ENCODE data around the gene PBRM1. TPM values are rescaled to one million over a fixed set of nuclear protein-coding genes. Genes with fewer than 3 reads are reported as not detected.

PBRM1 gene
- total RNA-seq, 1 experiment from 2014 or later, result 40.0 TPM

- no peaks in the 10 kb centered on the region for H3K27me3 ChIP-seq (ENCODE audit: insufficient read depth, low read length)
- no peak overlapping the region for H3K9ac ChIP-seq (ENCODE audit: low read length)
- no peak overlapping the region for H3K4me2 ChIP-seq (ENCODE audit: low read length)
- TF ChIP-seq EGR1 (IDR thresholded peaks at IDR 0.05; ENCODE audit: low read depth) (no peak), POLR2A (IDR thresholded peaks at IDR 0.05; ENCODE audit: borderline replicate concordance, extremely low read depth, insufficient read depth, insufficient read length) (no peak), ZBTB33 (IDR thresholded peaks at IDR 0.05; ENCODE audit: extremely low read depth, insufficient replicate concordance, low read length) (no peak), CBX3 (IDR thresholded peaks at IDR 0.05; ENCODE audit: low read depth) (no peak), RAD21 (IDR thresholded peaks at IDR 0.05; ENCODE audit: low read depth) (no peak), JUND (IDR thresholded peaks at IDR 0.05) (no peak), ZNF274 (IDR thresholded peaks at IDR 0.05; ENCODE audit: low read depth, low read length) (no peak), ELF1 (IDR thresholded peaks at IDR 0.05; ENCODE audit: borderline replicate concordance, low read depth) (no peak), REST (IDR thresholded peaks at IDR 0.05; ENCODE audit: low read depth) (no peak), SP1 (IDR thresholded peaks at IDR 0.05; ENCODE audit: low read depth) (no peak), FOSL1 (IDR thresholded peaks at IDR 0.05; ENCODE audit: low read depth) (no peak), ZFX (IDR thresholded peaks at IDR 0.05) (no peak), CEBPB (IDR thresholded peaks at IDR 0.05; ENCODE audit: low read depth) (no peak), EZH2 (IDR thresholded peaks at IDR 0.05) (no peak), YY1 (IDR thresholded peaks at IDR 0.05; ENCODE audit: extremely low read depth, insufficient replicate concordance, low read depth, low read length) (no peak)
- TF ChIP-seq, protein P1, sequence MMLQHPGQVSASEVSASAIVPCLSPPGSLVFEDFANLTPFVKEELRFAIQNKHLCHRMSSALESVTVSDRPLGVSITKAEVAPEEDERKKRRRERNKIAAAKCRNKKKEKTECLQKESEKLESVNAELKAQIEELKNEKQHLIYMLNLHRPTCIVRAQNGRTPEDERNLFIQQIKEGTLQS (IDR thresholded peaks at IDR 0.05), result no peak
- TF ChIP-seq, protein P2, sequence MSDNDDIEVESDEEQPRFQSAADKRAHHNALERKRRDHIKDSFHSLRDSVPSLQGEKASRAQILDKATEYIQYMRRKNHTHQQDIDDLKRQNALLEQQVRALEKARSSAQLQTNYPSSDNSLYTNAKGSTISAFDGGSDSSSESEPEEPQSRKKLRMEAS (IDR thresholded peaks at IDR 0.05), result no peak
- CTCF ChIA-PET, result no interaction called here
- H3K9me2 ChIP-seq (ENCODE audit: insufficient read depth), result no peaks in the 10 kb centered on the region
- H2AFZ ChIP-seq (ENCODE audit: low read depth, low read length, poor library complexity, severe bottlenecking), result no peak overlapping the region
- H3K36me3 ChIP-seq (ENCODE audit: control insufficient read depth in 1 of 2, insufficient read depth in 2 of 2, low read length in 2 of 2), result peaks cover 18 to 30% of the 10 kb centered on the region in 2 experiments; a peak in 3 of 4 replicates
- H3K79me2 ChIP-seq (ENCODE audit: insufficient read depth, low read length), result no peaks in the 10 kb centered on the region
- intact Hi-C loops (cut with micrococcal nuclease), result no loop called here
- ATAC-seq, result no peak
- H3K4me3 ChIP-seq (replicated peaks in 1 of 2; ENCODE audit: low read depth in 1 of 2, low read length in 2 of 2), result no peak overlapping the region
- DNase-seq (ENCODE audit: low read depth, low spot score), result no peak
- H3K4me1 ChIP-seq (ENCODE audit: control insufficient read depth in 1 of 2, insufficient read depth in 2 of 2, low read length in 2 of 2), result no peaks in the 10 kb centered on the region
- no TSS peak for BruUV-seq (replicated peaks)
- RAD21 ChIA-PET (ENCODE audit: low non-redundant PET in 1 of 2, low total read pairs in 2 of 2, uncharacterized antibody in 2 of 2, unreplicated experiment in 2 of 2), result no interaction called here
- no peaks in the 10 kb centered on the region for H3K9me3 ChIP-seq (ENCODE audit: control insufficient read depth in 1 of 2, insufficient read depth in 1 of 2, low read depth in 1 of 2, low read length in 2 of 2)
- POLR2A ChIA-PET, result no interaction called here
- H4K20me1 ChIP-seq (ENCODE audit: insufficient read depth), result no peaks in the 10 kb centered on the region; the same call in 1 of the 2 replicates
- no peak overlapping the region for H3K27ac ChIP-seq (ENCODE audit: low read depth, low read length)
These were observed 127.3 kb downstream of the PBRM1 start for GRCh38 chr3:52558436-52558835.

All from HCT116 (cell line).